AG20443 (cell line): ENCODE data around the gene NDOR1.
"Not testable (repeated sequence)": the region's sequence is repeated elsewhere in the genome, so short reads cannot be mapped to it uniquely, and the experiment has no call there.

ENCODE experiments used
- DNase-seq: peaks from one replicate; pipeline ENCODE4 v3.0.0; 2012; ENCODE audit warnings: low spot score, mixed read lengths

Gene NDOR1

GRCh38 chr9:137243626-137244485 lies 38.4 kb downstream of the NDOR1 start:
- no peak for DNase-seq

GRCh38 chr9:137244486-137245449 lies 39.3 kb downstream of the NDOR1 start:
- no peak for DNase-seq

GRCh38 chr9:137245450-137246421 lies 40.2 kb downstream of the NDOR1 start:
- DNase-seq, result no peak

GRCh38 chr9:137247135-137247915 lies 41.8 kb downstream of the NDOR1 start:
- DNase-seq, result no peak

- no peak for DNase-seq
These were observed 42.3 kb downstream of the NDOR1 start for GRCh38 chr9:137247916-137248175.

GRCh38 chr9:137250329-137251193 lies 45.1 kb downstream of the NDOR1 start:
- no peak for DNase-seq

- DNase-seq, result no peak
These were observed 45.6 kb downstream of the NDOR1 start, which contains the start of gene STPG3 for GRCh38 chr9:137251194-137251461. TSS of gene STPG3 (plus strand) at chr9:137251286. CDS start at chr9:137251287, 1 bp downstream.

GRCh38 chr9:137251490-137252268 lies 46.2 kb downstream of the NDOR1 start:
- no peak for DNase-seq

GRCh38 chr9:137252555-137253506 lies 47.3 kb downstream of the NDOR1 start:
- no peak for DNase-seq

- no peak for DNase-seq
These were observed 48.5 kb downstream of the NDOR1 start for GRCh38 chr9:137253717-137254623.

GRCh38 chr9:137254624-137255447 lies 49.3 kb downstream of the NDOR1 start, which contains the start of gene NELFB:
TSS of gene NELFB (plus strand) at chr9:137255327.
- peak; percentile 100 for DNase-seq

- no peak for DNase-seq
These were observed 50.1 kb downstream of the NDOR1 start for GRCh38 chr9:137255448-137256114.

GRCh38 chr9:137256362-137256761 lies 50.9 kb downstream of the NDOR1 start:
- DNase-seq, result no peak

GRCh38 chr9:137256856-137257255 lies 51.4 kb downstream of the NDOR1 start:
- DNase-seq, result no peak

- not testable (repeated sequence) for DNase-seq
These were observed 56.8 kb downstream of the NDOR1 start for GRCh38 chr9:137262173-137262908.
